PC-3 (cell line): ENCODE measurements around the gene BAIAP2L1. TPM values are rescaled to one million over a fixed set of nuclear protein-coding genes. Genes with fewer than 3 reads are reported as not detected.
A peak's percentile ranks its signal among the peaks of the same experiment; 100 is the strongest.

Source experiments
- ATAC-seq: fragments of 200-7000 bp; cut with Tn5 transposase; 2 replicates; pipeline ENCODE4 v1.9.1; 2020; ENCODE audit warnings: mild to moderate bottlenecking, moderate library complexity
- BruUV-seq: library from RNA; stranded (reverse); fragments of 400-500 nt; replicated peaks from 2 replicates; lab custom pipeline; 2021; lab: Mats Ljungman, UMichigan
- CTCF ChIA-PET: fragments of 300-600 bp; sonication (Branson Sonifier 250); formaldehyde crosslinking; loops from one replicate; lab custom pipeline; 2022; ENCODE audit warnings: antibody characterized with exemption; lab: Charles Lee
- POLR2A ChIA-PET: fragments of 300-600 bp; sonication (Branson Sonifier 250); formaldehyde crosslinking; loops from one replicate; lab custom pipeline; 2022; ENCODE audit warnings: antibody characterized with exemption; ENCODE audit not compliant: unreplicated experiment; lab: Charles Lee
- DNase-seq: peaks from one replicate; pipeline ENCODE4 v3.0.0-alpha.2; 2015
- H2AFZ ChIP-seq: fragments of 300-600 bp; sonication (generic); 2 replicates; pipeline ENCODE4 v1.6.0; 2016; ENCODE audit warnings: antibody characterized with exemption, low read length
- H3F3A ChIP-seq: fragments of 300-600 bp; sonication (generic); one replicate; pipeline ENCODE4 v1.6.0; 2017; ENCODE audit warnings: antibody characterized with exemption, low read length, control low read depth, mild to moderate bottlenecking; ENCODE audit not compliant: unreplicated experiment
- H3K27ac ChIP-seq: fragments of 300-600 bp; sonication (generic); 2 replicates; pipeline ENCODE4 v1.5.1; 2016; ENCODE audit warnings: mild to moderate bottlenecking, low read length
- H3K27me3 ChIP-seq: fragments of 300-600 bp; sonication (generic); 2 replicates; pipeline ENCODE4 v1.6.1; 2016; ENCODE audit warnings: low read length, mixed read lengths
- H3K36me3 ChIP-seq: fragments of 300-600 bp; sonication (generic); 2 replicates; pipeline ENCODE4 v1.6.1; 2016; ENCODE audit warnings: low read depth, mixed run types, low read length, mixed read lengths
- H3K4me1 ChIP-seq: fragments of 300-600 bp; sonication (generic); 2 replicates; pipeline ENCODE4 v1.5.1; 2016; ENCODE audit warnings: low read length; ENCODE audit not compliant: insufficient read depth
- H3K4me2 ChIP-seq: fragments of 300-600 bp; sonication (generic); 2 replicates; pipeline ENCODE4 v1.6.0; 2016; ENCODE audit warnings: low read length
- H3K4me3 ChIP-seq: fragments of 300-600 bp; sonication (generic); 2 replicates; pipeline ENCODE4 v1.5.1; 2016; ENCODE audit warnings: mild to moderate bottlenecking, low read length, mixed read lengths
- H3K79me2 ChIP-seq: fragments of 300-600 bp; sonication (generic); 2 replicates; pipeline ENCODE4 v1.6.1; 2017; ENCODE audit warnings: low read length, mixed read lengths
- H3K9ac ChIP-seq: fragments of 300-600 bp; sonication (generic); 2 replicates; pipeline ENCODE4 v1.6.0; 2016; ENCODE audit warnings: mild to moderate bottlenecking, low read length
- H3K9me2 ChIP-seq: fragments of 300-600 bp; sonication (generic); replicated peaks from 2 replicates; pipeline ENCODE4 v1.6.1; 2016; ENCODE audit warnings: mixed run types, low read length, mixed read lengths
- H3K9me3 ChIP-seq: fragments of 300-600 bp; sonication (generic); 2 replicates; pipeline ENCODE4 v1.6.1; 2016; ENCODE audit warnings: low read length, mixed read lengths
- H4K20me1 ChIP-seq: fragments of 300-600 bp; sonication (generic); 2 replicates; pipeline ENCODE4 v1.6.1; 2016; ENCODE audit warnings: low read length, mixed read lengths
- EZH2 ChIP-seq: fragments of 300-600 bp; sonication (generic); IDR thresholded peaks from one replicate; pipeline ENCODE4 v1.6.1; 2017; ENCODE audit warnings: antibody characterized with exemption, mild to moderate bottlenecking, low read length; ENCODE audit not compliant: unreplicated experiment
- EZH2phosphoT487 ChIP-seq: fragments of 300-600 bp; sonication (generic); IDR thresholded peaks from 2 replicates; pipeline ENCODE4 v1.6.1; 2018; ENCODE audit warnings: mild to moderate bottlenecking, antibody characterized with exemption, low read length, borderline replicate concordance
- intact Hi-C: fragments of 100-400 bp; cut with micrococcal nuclease; formaldehyde crosslinking; loops from 2 replicates; pipeline ENCODE4 v1.9.0; 2023
- total RNA-seq: library from RNA; depleted of rRNA; stranded (reverse); fragments of >200 nt; gene quantifications from 2 replicates; pipeline ENCODE4 v1.2.3, GENCODE V29; 2014
- TF ChIP-seq, protein P1 (sequence below): fragments of 300-600 bp; sonication (generic); conservative IDR thresholded peaks from 2 replicates; pipeline ENCODE4 v1.5.1; 2017; ENCODE audit warnings: antibody characterized with exemption, low read depth, mild to moderate bottlenecking, low read length

The BAIAP2L1 gene
- total RNA-seq, 1 experiment from 2014 or later: 18.9 TPM

DNA sequence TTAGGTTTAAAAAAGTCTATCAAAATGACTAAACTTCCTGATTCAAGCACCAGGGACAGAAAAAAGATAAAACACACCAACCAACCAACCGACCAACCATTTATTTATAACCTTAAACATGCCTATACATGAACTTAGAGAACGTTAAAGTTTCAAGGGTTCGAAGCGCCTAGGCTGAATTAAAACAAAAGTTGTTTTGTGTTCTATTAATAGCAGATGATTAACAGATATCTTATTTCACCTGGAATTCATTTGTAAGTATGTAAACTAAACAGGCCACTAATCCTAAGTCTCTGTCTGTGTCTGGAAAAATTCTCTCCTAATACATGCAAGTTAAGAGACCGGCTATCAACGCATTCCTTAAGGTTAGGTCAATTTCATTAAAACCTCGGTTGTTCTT, 1.4 kb downstream of the BAIAP2L1 start:
- intact Hi-C loops: no loop called here
- Histone ChIP-seq H3K27me3 (no peaks in the 10 kb centered on the region), H3K9ac (peak overlapping the region; percentile 69), H3K27ac (peak overlapping the region; percentile 50), H3K4me3 (peak overlapping the region; percentile 91), H3K36me3 (no peaks in the 10 kb centered on the region), H3K4me1 (peaks cover 9% of the 10 kb centered on the region), H3K4me2 (peak overlapping the region; percentile 83), H3K9me3 (no peaks in the 10 kb centered on the region), H2AFZ (no peak overlapping the region), H3K79me2 (peaks cover 57% of the 10 kb centered on the region), H3K9me2 (no peaks in the 10 kb centered on the region), H4K20me1 (peaks cover 31% of the 10 kb centered on the region), H3F3A (no peaks in the 10 kb centered on the region)
- peak; percentile 6; the same call in 1 of the 2 replicates for ATAC-seq
- TSS peak; percentile 38 for BruUV-seq
- ChIA-PET POLR2A (interaction anchor here (0.6 kb wide), 1 partner anchor 72 kb away, joined by 3 read pairs; no protein-coding TSS in a partner anchor), CTCF (no interaction called here)
- DNase-seq: peak; percentile 51
- TF ChIP-seq EZH2 (no peak), EZH2phosphoT487 (no peak)
- TF ChIP-seq, protein P1, sequence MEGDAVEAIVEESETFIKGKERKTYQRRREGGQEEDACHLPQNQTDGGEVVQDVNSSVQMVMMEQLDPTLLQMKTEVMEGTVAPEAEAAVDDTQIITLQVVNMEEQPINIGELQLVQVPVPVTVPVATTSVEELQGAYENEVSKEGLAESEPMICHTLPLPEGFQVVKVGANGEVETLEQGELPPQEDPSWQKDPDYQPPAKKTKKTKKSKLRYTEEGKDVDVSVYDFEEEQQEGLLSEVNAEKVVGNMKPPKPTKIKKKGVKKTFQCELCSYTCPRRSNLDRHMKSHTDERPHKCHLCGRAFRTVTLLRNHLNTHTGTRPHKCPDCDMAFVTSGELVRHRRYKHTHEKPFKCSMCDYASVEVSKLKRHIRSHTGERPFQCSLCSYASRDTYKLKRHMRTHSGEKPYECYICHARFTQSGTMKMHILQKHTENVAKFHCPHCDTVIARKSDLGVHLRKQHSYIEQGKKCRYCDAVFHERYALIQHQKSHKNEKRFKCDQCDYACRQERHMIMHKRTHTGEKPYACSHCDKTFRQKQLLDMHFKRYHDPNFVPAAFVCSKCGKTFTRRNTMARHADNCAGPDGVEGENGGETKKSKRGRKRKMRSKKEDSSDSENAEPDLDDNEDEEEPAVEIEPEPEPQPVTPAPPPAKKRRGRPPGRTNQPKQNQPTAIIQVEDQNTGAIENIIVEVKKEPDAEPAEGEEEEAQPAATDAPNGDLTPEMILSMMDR: no peak

DNA sequence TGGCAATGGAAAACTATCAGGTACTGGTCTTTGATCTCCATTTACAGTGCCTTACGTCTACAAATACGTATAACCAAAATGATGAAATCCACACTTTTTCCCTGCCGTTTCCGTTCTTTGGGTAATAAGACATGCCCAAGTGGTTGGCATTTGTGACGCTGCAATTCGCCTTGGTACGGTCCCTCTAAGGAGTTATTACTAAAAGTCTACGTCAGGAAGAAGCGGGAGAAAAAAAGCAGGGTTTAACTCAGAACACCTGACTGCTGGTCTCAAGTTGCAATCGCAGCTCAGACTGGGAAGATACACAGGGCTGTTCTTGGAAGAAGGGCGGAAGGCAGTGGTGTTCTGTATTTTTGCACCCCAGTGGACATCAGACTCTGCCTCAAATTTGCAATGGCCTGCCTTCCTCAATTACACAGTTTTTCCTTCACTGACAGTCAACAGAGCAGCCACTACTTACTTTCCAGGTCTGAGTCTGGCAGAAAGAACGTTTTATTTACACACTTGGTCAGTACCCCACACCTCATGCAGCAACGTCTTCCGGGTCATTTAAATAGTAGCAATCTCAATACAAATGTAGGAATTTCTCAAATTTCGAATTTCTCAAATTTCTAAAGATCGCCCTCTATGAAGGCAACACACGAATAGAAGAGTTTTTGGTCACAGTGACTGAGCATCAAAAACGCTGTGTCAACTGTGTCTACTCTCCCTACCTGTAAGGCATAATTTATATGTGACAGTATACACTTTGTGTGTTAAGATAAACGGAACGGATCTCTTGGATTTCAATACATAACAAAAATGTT, 2.1 kb downstream of the BAIAP2L1 start:
- H3K27ac ChIP-seq: peak overlapping the region; percentile 50
- H3K4me2 ChIP-seq: peak overlapping the region; percentile 83
- POLR2A ChIA-PET: no interaction called here
- no peaks in the 10 kb centered on the region for H3F3A ChIP-seq
- CTCF ChIA-PET: no interaction called here
- H3K36me3 ChIP-seq: no peaks in the 10 kb centered on the region
- H3K4me1 ChIP-seq: peaks cover 14% of the 10 kb centered on the region
- intact Hi-C loops: no loop called here
- peaks cover 31% of the 10 kb centered on the region for H4K20me1 ChIP-seq
- peaks cover 62% of the 10 kb centered on the region for H3K79me2 ChIP-seq
- no TSS peak for BruUV-seq
- TF ChIP-seq EZH2 (no peak), EZH2phosphoT487 (no peak)
- TF ChIP-seq, protein P1: no peak; the same call in 1 of the 2 replicates
- H3K9ac ChIP-seq: peak overlapping the region; percentile 69; the same call in 1 of the 2 replicates
- H3K27me3 ChIP-seq: no peaks in the 10 kb centered on the region
- ATAC-seq (no peak), DNase-seq (peak; percentile 15)
- no peak overlapping the region for H2AFZ ChIP-seq
- peak overlapping the region; percentile 91 for H3K4me3 ChIP-seq
- H3K9me3 ChIP-seq: no peaks in the 10 kb centered on the region
- H3K9me2 ChIP-seq: no peaks in the 10 kb centered on the region

DNA sequence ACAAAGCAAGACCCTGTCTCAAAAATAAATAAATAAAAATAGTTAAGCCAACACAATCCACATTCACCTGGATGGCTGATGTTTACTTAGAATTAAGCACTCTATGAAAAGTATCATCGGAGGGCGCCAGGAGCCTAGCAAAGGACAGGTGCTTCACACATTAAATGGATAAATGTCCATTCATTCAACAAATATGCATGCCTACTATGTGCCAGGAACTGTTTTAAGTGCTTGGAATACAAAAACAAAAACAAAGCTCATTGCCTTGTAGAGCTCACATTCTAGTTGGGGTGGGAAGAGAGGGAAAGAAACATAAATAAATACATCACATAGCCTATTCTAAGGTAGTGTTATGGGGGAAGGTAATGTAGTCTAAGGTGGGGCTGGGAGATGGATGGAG, 4.1 kb downstream of the BAIAP2L1 start:
- H2AFZ ChIP-seq: no peak overlapping the region
- no peaks in the 10 kb centered on the region for H3F3A ChIP-seq
- TF ChIP-seq EZH2phosphoT487: no peak
- no peak for TF ChIP-seq EZH2
- TF ChIP-seq, protein P1: no peak
- ChIA-PET CTCF (no interaction called here), POLR2A (interaction anchor here (0.7 kb wide), 1 partner anchor 44 kb away, joined by 5 read pairs; no protein-coding TSS in a partner anchor)
- no peak overlapping the region for H3K4me2 ChIP-seq
- peaks cover 76% of the 10 kb centered on the region for H3K79me2 ChIP-seq
- H3K27ac ChIP-seq: no peak overlapping the region
- intact Hi-C loops: no loop called here
- H3K9ac ChIP-seq: no peak overlapping the region
- no TSS peak for BruUV-seq
- H3K27me3 ChIP-seq: no peaks in the 10 kb centered on the region
- no peak for DNase-seq
- ATAC-seq: no peak
- H3K4me1 ChIP-seq: peaks cover 14% of the 10 kb centered on the region
- H3K9me2 ChIP-seq: no peaks in the 10 kb centered on the region
- no peaks in the 10 kb centered on the region for H3K36me3 ChIP-seq
- H3K4me3 ChIP-seq: no peak overlapping the region
- no peaks in the 10 kb centered on the region for H3K9me3 ChIP-seq
- peaks cover 34% of the 10 kb centered on the region for H4K20me1 ChIP-seq
